ENCODE results near the gene WDR17. TPM values are rescaled to one million over a fixed set of nuclear protein-coding genes. Genes with fewer than 3 reads are reported as not detected.

WDR17 gene
- total RNA-seq, 6 experiments from 2014 or later: 0.12 to 0.49 (median 0.18) TPM; not detected in 1

- H3K4me3 ChIP-seq: no peak overlapping the region
- H3K4me1 ChIP-seq: no peaks in the 10 kb centered on the region
Observed at GRCh38 chr4:176048631-176049030, 17.0 kb upstream of the WDR17 start.

DNA sequence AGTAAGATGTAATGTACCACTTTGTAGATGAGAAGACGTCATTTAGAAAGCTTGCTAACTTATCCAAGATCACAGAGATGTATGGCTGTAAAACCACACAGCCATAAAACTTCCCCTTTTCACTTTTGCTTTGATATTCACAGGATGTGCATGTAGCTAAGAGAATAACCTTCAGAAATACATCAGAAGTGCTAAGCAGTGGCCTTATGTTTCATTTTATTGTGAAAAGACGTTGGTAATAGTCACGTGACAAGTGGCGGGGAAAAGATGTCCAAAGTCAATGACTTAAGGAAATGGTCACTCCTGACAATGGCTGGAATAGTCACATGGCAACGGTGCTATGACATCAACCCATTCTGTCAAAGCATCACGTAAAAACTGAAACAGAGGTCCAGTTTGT, 12.9 kb upstream of the WDR17 start:
- DNase-seq (no peak), ATAC-seq (no peak)
- no peaks in the 10 kb centered on the region for H3K27me3 ChIP-seq
- no peaks in the 10 kb centered on the region for H3K9me3 ChIP-seq
- no peak overlapping the region for H3K4me3 ChIP-seq
- WGBS (ENCODE audit: insufficient coverage, low coverage, low lambda C conversion rate, missing lambda C conversion rate): 34% methylated on average over 6 of the region's 6 CpGs
- no peaks in the 10 kb centered on the region for H3K4me1 ChIP-seq
- TF ChIP-seq POLR2A (IDR thresholded peaks at IDR 0.05): no peak
- TF ChIP-seq, protein P1, sequence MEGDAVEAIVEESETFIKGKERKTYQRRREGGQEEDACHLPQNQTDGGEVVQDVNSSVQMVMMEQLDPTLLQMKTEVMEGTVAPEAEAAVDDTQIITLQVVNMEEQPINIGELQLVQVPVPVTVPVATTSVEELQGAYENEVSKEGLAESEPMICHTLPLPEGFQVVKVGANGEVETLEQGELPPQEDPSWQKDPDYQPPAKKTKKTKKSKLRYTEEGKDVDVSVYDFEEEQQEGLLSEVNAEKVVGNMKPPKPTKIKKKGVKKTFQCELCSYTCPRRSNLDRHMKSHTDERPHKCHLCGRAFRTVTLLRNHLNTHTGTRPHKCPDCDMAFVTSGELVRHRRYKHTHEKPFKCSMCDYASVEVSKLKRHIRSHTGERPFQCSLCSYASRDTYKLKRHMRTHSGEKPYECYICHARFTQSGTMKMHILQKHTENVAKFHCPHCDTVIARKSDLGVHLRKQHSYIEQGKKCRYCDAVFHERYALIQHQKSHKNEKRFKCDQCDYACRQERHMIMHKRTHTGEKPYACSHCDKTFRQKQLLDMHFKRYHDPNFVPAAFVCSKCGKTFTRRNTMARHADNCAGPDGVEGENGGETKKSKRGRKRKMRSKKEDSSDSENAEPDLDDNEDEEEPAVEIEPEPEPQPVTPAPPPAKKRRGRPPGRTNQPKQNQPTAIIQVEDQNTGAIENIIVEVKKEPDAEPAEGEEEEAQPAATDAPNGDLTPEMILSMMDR (IDR thresholded peaks at IDR 0.05): no peak
- no peaks in the 10 kb centered on the region for H3K36me3 ChIP-seq
- intact Hi-C loops (cut with DNase I): no loop called here
- H3K27ac ChIP-seq: no peak overlapping the region

More at GRCh38 chr4:176048631-176049030, 17.0 kb upstream of the WDR17 start:
- Histone ChIP-seq H3K27me3 (no peaks in the 10 kb centered on the region), H3K27ac (no peak overlapping the region), H3K36me3 (no peaks in the 10 kb centered on the region), H3K9me3 (no peaks in the 10 kb centered on the region)
- intact Hi-C loops (cut with DNase I): no loop called here
- ATAC-seq: no peak
- TF ChIP-seq, protein P1 (IDR thresholded peaks at IDR 0.05): no peak
- no peak for TF ChIP-seq POLR2A (IDR thresholded peaks at IDR 0.05)
- DNase-seq: no peak
- WGBS (ENCODE audit: insufficient coverage, low coverage, low lambda C conversion rate, missing lambda C conversion rate): 38% methylated on average over 4 of the region's 4 CpGs

DNA sequence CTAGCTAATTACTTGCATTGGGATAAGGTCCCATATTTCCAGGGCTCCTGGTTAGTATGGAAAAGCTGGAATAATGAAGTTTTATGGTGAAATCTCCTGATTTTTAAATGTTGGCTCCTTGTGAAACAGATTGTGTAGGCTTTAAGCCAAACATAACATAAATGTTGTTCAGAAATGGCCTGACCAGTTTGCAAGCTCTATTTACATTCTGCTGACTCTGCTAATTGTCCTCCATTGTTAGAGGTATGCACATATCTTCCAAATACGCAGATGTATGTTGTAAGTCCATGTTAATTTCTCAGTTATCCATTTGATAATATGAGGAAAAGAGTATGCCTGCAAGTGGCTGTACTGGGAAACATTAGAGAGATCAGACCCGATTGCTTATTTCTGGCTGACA, 11.9 kb upstream of the WDR17 start:
- Histone ChIP-seq H3K27ac (no peak overlapping the region), H3K9me3 (no peaks in the 10 kb centered on the region), H3K4me1 (no peaks in the 10 kb centered on the region), H3K27me3 (no peaks in the 10 kb centered on the region), H3K36me3 (no peaks in the 10 kb centered on the region), H3K4me3 (no peak overlapping the region)
- ATAC-seq (no peak), DNase-seq (no peak)
- 51% methylated on average over 2 of the region's 2 CpGs for WGBS (ENCODE audit: insufficient coverage, low coverage, low lambda C conversion rate, missing lambda C conversion rate)
- intact Hi-C loops (cut with DNase I): no loop called here
- no peak for TF ChIP-seq POLR2A (IDR thresholded peaks at IDR 0.05)
- TF ChIP-seq, protein P1 (IDR thresholded peaks at IDR 0.05): no peak

- Histone ChIP-seq H3K36me3 (no peaks in the 10 kb centered on the region), H3K4me3 (no peak overlapping the region), H3K27ac (no peak overlapping the region), H3K4me1 (no peaks in the 10 kb centered on the region), H3K9me3 (no peaks in the 10 kb centered on the region), H3K27me3 (no peaks in the 10 kb centered on the region)
- intact Hi-C loops (cut with DNase I): no loop called here
- peak in 1 of 4 donors; percentile 38 for ATAC-seq
- DNase-seq: no peak
- 17% methylated on average over 2 of the region's 2 CpGs for WGBS (ENCODE audit: insufficient coverage, low coverage, low lambda C conversion rate, missing lambda C conversion rate)
- TF ChIP-seq POLR2A (IDR thresholded peaks at IDR 0.05): no peak
- TF ChIP-seq, protein P1 (IDR thresholded peaks at IDR 0.05): peak; percentile 16 to 35 (median 27)
Observed at GRCh38 chr4:176054942-176055341, 10.7 kb upstream of the WDR17 start.

GRCh38 chr4:176063718-176064117, 1.9 kb upstream of the WDR17 start:
- Histone ChIP-seq H3K4me3 (no peak overlapping the region), H3K4me1 (peaks cover 0 to 7% (median 0%) of the 10 kb centered on the region in 4 donors), H3K9me3 (no peaks in the 10 kb centered on the region), H3K27me3 (peaks cover 0 to 6% of the 10 kb centered on the region in 2 donors), H3K27ac (no peak overlapping the region), H3K36me3 (no peaks in the 10 kb centered on the region)
- ATAC-seq: no peak
- no peak for DNase-seq
- 77% methylated on average over 15 of the region's 20 CpGs for WGBS (ENCODE audit: insufficient coverage, low coverage, low lambda C conversion rate, missing lambda C conversion rate)
- intact Hi-C loops (cut with DNase I): no loop called here
- TF ChIP-seq, protein P1 (IDR thresholded peaks at IDR 0.05): no peak
- TF ChIP-seq POLR2A (IDR thresholded peaks at IDR 0.05): no peak
